ENCODE results near the gene HDAC9.
A peak's percentile ranks its signal among the peaks of the same experiment; 100 is the strongest.

Gene HDAC9

GRCh38 chr7:18858232-18858631, 362.7 kb downstream of the HDAC9 start:
- DNase-seq, result no peak

GRCh38 chr7:18859318-18859717, 363.8 kb downstream of the HDAC9 start:
- no peak for DNase-seq

GRCh38 chr7:18860221-18860620, 364.7 kb downstream of the HDAC9 start:
- DNase-seq, result no peak

- peak; percentile 55 for DNase-seq
These were observed 366.1 kb downstream of the HDAC9 start for GRCh38 chr7:18861514-18862118.

GRCh38 chr7:18864967-18865366, 369.4 kb downstream of the HDAC9 start:
- DNase-seq, result no peak

- peak; percentile 98 for DNase-seq
These were observed 370.9 kb downstream of the HDAC9 start for GRCh38 chr7:18866359-18867036.

- no peak for DNase-seq
These were observed 376.8 kb downstream of the HDAC9 start for GRCh38 chr7:18872344-18872743.

- peak; percentile 94 for DNase-seq
These were observed 378.3 kb downstream of the HDAC9 start for GRCh38 chr7:18873734-18874336.

- DNase-seq, result peak; percentile 27
These were observed 379.3 kb downstream of the HDAC9 start for GRCh38 chr7:18874880-18875279.

- no peak for DNase-seq
These were observed 382.3 kb downstream of the HDAC9 start for GRCh38 chr7:18877874-18878273.

GRCh38 chr7:18886832-18887231, 391.3 kb downstream of the HDAC9 start:
- no peak for DNase-seq

- no peak for DNase-seq
These were observed 393.9 kb downstream of the HDAC9 start for GRCh38 chr7:18889436-18889835.

- peak; percentile 80 for DNase-seq
These were observed 394.6 kb downstream of the HDAC9 start for GRCh38 chr7:18890134-18890533.

GRCh38 chr7:18890885-18891621, 395.5 kb downstream of the HDAC9 start:
- no peak for DNase-seq

GRCh38 chr7:18893156-18893555, 397.6 kb downstream of the HDAC9 start:
- no peak for DNase-seq

- DNase-seq, result no peak
These were observed 398.6 kb downstream of the HDAC9 start for GRCh38 chr7:18894155-18894554.

GRCh38 chr7:18895456-18895855, 399.9 kb downstream of the HDAC9 start:
- peak; percentile 65 for DNase-seq

- no peak for DNase-seq
These were observed 400.9 kb downstream of the HDAC9 start for GRCh38 chr7:18896343-18896975.

- peak; percentile 4 for DNase-seq
These were observed 404.7 kb downstream of the HDAC9 start for GRCh38 chr7:18900236-18900635.

- peak; percentile 90 for DNase-seq
These were observed 405.3 kb downstream of the HDAC9 start for GRCh38 chr7:18900803-18901202.

GRCh38 chr7:18901351-18901750, 405.8 kb downstream of the HDAC9 start:
- DNase-seq, result peak; percentile 27

GRCh38 chr7:18901982-18902421, 406.5 kb downstream of the HDAC9 start:
- peak; percentile 52 for DNase-seq

GRCh38 chr7:18902892-18903291, 407.3 kb downstream of the HDAC9 start:
- peak; percentile 41 for DNase-seq
